Right atrium auricular region (tissue), 2 donors: Measurements from ENCODE around the gene ELL2. TPM values are rescaled to one million over a fixed set of nuclear protein-coding genes. Genes with fewer than 3 reads are reported as not detected.

Source experiments
- DNase-seq: peaks from one replicate; pipeline ENCODE4 v3.0.0-alpha.2; 2019; ENCODE audit warnings: low spot score
- H3K27ac ChIP-seq, 2 donors: fragments of 200-600 bp; sonication (generic); 1 replicate in 1 of 2; 2 replicates in 1 of 2; pipeline ENCODE4 v1.5.1; 2016 to 2019
- H3K27me3 ChIP-seq, 2 donors: fragments of 200-600 bp; sonication (generic); one replicate each; pipeline versions ENCODE4 v1.5.1 to v1.6.0; 2017 to 2019
- H3K36me3 ChIP-seq: fragments of 200-600 bp; sonication (generic); one replicate; pipeline ENCODE4 v1.5.1; 2016
- H3K4me1 ChIP-seq, 2 donors: fragments of 200-600 bp; sonication (generic); one replicate each; pipeline versions ENCODE4 v1.5.1 to v1.6.0; 2017 to 2019
- H3K4me3 ChIP-seq, 2 donors: fragments of 200-600 bp; sonication (generic); 1 replicate in 1 of 2; 2 replicates in 1 of 2; pipeline ENCODE4 v1.5.1; 2017 to 2019; ENCODE audit warnings: mild to moderate bottlenecking in 1 of 2, moderate library complexity in 1 of 2
- H3K9me3 ChIP-seq, 2 donors: fragments of 200-600 bp; sonication (generic); one replicate each; pipeline ENCODE4 v1.5.1; 2019
- CTCF ChIP-seq, 2 donors: fragments of 200-600 bp; sonication (generic); IDR thresholded peaks; one replicate each; pipeline ENCODE4 v1.5.1; 2019; ENCODE audit warnings: antibody characterized with exemption in 2 of 2
- total RNA-seq, 2 donors: library from RNA; depleted of rRNA; stranded (reverse); fragments of >200 nt; gene quantifications; one replicate each; pipeline ENCODE4 v1.1.0, GENCODE V29; 2016

The ELL2 gene
- total RNA-seq, 2 donors from 2014 or later, result 28.8 to 29.1 TPM

GRCh38 chr5:95868136-95868535, 93.5 kb downstream of the ELL2 start:
- H3K9me3 ChIP-seq, result no peaks in the 10 kb centered on the region
- TF ChIP-seq CTCF (IDR thresholded peaks at IDR 0.05), result no peak
- H3K36me3 ChIP-seq, result no peaks in the 10 kb centered on the region
- H3K27ac ChIP-seq, result no peak overlapping the region
- H3K4me1 ChIP-seq, result peaks cover 0 to 11% of the 10 kb centered on the region in 2 donors
- no peaks in the 10 kb centered on the region for H3K27me3 ChIP-seq
- no peak for DNase-seq
- no peak overlapping the region for H3K4me3 ChIP-seq

- peaks cover 0 to 27% of the 10 kb centered on the region in 2 donors for H3K4me1 ChIP-seq
- no peaks in the 10 kb centered on the region for H3K9me3 ChIP-seq
- no peak for TF ChIP-seq CTCF (IDR thresholded peaks at IDR 0.05)
- no peaks in the 10 kb centered on the region for H3K36me3 ChIP-seq
- no peak overlapping the region for H3K4me3 ChIP-seq
- H3K27ac ChIP-seq, result peak overlapping the region in 1 of 2 donors; percentile 17
- DNase-seq, result no peak
- H3K27me3 ChIP-seq, result no peaks in the 10 kb centered on the region
These were observed 95.1 kb downstream of the ELL2 start for GRCh38 chr5:95866435-95867040.

- Histone ChIP-seq H3K9me3 (no peaks in the 10 kb centered on the region), H3K27ac (no peak overlapping the region), H3K4me3 (no peak overlapping the region), H3K36me3 (no peaks in the 10 kb centered on the region), H3K4me1 (peaks cover 0 to 35% of the 10 kb centered on the region in 2 donors), H3K27me3 (no peaks in the 10 kb centered on the region)
- TF ChIP-seq CTCF (IDR thresholded peaks at IDR 0.05), result no peak
- no peak for DNase-seq
These were observed 96.6 kb downstream of the ELL2 start for GRCh38 chr5:95864944-95865504.

GRCh38 chr5:95864456-95864855, 97.2 kb downstream of the ELL2 start:
- no peak for DNase-seq
- no peaks in the 10 kb centered on the region for H3K36me3 ChIP-seq
- H3K27ac ChIP-seq, result no peak overlapping the region
- no peak for TF ChIP-seq CTCF (IDR thresholded peaks at IDR 0.05)
- no peak overlapping the region for H3K4me3 ChIP-seq
- H3K4me1 ChIP-seq, result peaks cover 0 to 38% of the 10 kb centered on the region in 2 donors
- H3K9me3 ChIP-seq, result no peaks in the 10 kb centered on the region
- no peaks in the 10 kb centered on the region for H3K27me3 ChIP-seq

GRCh38 chr5:95863383-95863757, 98.3 kb downstream of the ELL2 start:
- H3K27me3 ChIP-seq, result no peaks in the 10 kb centered on the region
- no peak for TF ChIP-seq CTCF (IDR thresholded peaks at IDR 0.05)
- no peaks in the 10 kb centered on the region for H3K36me3 ChIP-seq
- peak overlapping the region; percentile 82 to 95 for H3K27ac ChIP-seq
- H3K4me1 ChIP-seq, result peaks cover 0 to 49% of the 10 kb centered on the region in 2 donors
- no peak overlapping the region for H3K4me3 ChIP-seq
- DNase-seq, result no peak
- no peaks in the 10 kb centered on the region for H3K9me3 ChIP-seq
